Measurements from ENCODE around the gene MMS22L.

Gene MMS22L

DNA sequence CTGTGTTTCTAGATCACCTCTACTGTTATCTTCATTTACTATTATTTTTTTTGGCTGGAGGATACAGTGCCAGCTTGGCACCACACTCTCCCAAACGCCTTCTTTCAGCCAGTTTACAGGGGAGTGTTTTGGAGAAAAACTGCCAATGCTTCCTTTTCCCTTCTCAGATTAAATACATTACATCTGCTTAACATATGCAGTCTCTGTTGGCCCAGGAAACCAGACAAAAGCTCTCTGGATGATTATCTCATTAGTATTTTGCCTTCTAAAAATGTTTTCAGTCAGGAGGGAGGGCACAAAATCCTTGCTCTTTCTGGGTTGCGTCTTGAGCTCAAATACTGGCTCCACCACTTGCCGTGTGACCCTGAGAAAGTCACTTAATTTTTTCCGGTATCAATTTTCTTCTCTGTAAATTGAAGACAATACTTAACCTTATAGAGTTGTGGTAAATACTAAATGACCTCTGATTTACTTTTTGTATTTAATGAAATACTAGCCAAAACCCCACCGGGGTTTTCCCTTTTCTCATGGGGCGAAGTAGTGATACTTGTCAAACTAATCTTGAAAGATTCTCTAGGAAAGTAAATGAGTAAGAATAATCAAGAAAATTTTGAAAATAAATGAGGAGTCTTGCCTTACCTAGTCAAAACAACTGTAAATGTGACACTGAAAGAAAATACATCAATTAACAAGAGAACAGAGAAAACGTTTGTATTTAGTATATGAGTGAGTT lies 146.2 kb downstream of the MMS22L start:
- no peak for DNase-seq

DNA sequence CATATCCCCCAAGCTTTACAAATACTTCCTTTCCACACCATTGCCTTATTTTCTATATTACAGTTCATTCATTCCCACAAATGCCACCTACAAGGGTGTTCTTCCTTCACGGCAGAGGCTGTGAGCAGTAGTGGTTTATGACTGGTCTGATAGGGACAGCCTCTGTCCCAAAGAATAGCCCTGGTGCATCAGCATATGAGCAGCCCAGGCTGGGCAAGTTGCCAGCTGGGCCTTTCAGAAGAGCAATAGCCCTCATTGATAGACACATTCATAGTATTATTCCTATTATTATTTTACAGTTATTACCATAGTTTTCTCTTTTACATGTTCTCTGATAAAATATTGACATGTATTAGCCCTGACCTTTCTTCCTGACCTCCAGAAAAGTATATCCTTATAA lies 149.9 kb downstream of the MMS22L start:
- DNase-seq, result no peak

DNA sequence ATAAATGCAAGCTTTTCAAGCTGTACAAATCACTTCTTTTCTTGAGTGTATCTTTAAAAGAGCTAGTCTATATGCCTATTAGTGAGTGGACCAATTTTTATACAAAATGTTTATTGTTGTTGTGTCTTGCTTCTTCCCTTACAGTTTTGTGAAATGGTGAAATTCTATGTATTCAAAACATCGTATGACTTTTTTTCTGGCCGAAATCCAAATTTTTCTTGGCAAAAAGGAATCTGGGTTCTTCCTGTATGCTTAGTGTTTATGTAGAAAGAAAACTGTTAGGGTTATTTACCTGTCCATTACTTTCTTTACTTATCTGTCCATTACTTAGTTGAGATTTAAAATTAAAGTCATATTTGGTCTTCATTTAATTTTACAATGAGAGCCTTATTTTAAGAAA lies 153.9 kb downstream of the MMS22L start:
- DNase-seq, result no peak

DNA sequence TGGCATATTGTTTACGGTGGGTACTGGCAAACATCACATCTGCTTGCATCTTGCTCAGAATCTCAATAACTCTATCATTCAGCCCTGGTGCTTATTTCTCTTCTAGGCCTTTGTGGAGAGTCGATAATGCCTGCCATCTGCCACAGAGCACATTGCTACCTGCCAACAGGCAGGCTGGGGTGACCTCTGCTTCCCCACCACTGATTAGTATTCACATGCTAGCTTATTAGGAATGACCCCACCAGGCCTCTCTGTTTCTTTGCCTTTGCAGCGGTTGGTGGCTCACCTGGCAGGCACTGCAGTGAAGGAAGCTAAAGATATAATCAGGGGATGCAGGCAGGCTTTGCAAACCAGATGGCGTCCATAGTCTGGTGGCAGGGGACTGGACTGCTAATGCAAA lies 154.5 kb downstream of the MMS22L start:
- no peak for DNase-seq

DNA sequence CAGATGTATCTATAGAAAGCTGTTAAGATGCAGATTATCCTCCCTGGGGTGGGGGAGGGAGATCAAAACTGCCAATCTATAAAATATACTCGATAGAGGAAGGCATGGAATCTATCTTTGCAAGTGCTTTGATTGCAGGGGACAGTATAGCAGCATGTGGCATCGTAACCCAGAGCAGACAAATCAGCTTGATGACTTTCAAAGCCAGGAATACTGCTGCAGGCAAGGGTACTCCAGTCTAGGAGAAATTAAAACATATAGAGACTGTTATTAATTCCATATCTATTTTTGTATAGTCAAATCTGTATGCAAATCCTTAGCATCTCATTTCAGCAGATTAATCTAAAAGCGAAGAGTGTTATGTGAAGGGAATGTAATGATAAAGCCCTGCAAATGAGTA lies 159.4 kb downstream of the MMS22L start:
- DNase-seq, result no peak

DNA sequence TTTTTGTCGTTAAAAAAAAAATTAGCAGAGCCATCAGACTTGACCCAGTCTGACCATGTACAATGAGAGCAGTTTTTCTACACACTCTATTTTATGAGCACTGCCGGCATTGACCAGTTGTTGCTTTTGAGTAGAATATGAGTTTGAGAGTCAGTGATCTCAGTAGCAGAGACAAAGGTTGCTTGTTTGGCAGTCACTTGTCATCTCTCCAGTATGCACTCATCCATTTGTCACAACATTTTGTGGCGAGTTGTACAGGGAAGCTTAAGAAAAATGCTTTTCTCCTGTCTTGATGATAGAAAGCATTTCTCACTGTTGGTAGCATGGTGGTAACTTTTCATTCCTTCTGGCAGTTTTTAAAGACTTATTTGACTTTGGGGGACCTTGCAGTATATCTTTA lies 159.9 kb downstream of the MMS22L start:
- DNase-seq, result no peak

DNA sequence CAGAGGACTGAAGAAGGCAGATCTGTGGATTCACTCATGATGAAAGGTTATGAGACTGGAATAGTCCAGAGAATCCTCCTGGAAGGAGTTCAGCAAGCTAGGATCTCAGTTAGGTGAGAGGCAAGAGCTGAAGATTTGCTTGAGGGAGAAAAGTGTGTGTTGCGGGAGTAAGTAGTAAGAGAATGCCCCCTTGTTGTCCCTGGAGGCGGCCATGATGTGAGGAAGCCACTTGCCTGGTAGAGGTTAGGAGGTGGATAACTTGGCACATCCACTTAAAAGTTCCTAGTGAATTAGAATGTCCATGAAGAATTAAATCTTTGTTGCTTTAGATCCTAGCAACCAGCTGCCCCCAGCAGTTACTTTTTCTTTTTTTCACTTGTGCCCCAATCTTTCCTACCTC lies 162.5 kb downstream of the MMS22L start:
- no peak for DNase-seq

DNA sequence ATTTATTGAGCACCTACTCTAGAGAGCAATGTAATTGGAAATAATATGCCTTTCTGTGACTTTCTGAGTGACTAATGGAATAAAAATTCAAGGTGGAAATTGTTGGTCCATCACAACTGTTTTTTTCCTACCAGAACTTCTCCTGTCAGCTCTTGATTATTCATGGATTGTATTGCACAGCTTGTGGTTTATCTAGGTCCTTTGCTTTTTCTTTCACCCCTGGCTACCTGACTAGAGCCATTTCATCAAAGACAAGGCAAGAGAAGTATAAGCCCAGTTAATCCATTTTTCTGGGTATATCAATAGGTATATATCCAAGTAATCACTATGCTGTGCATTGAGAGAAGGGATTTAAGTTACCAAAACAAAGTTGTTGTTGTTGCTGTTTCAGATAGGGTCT lies 168.4 kb downstream of the MMS22L start:
- no peak for DNase-seq

DNA sequence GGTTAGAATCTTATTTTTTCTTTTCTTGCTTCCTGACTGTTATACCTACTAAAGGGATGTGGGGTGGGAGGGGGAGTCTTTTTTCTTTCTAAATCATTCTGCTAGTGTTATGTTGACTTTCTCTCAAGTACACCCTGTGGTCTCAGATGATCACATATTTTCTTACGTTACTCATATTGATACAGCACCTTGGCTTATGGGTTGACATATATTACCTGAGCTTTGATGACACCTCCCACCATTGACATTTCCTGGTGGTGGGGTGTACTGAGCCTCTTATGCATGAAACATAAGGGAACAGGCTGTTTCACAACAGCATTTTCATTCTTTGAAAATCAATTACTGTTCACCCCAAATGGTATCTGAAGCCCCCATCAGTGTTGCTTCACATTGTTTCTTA lies 169.8 kb downstream of the MMS22L start:
- DNase-seq, result no peak

DNA sequence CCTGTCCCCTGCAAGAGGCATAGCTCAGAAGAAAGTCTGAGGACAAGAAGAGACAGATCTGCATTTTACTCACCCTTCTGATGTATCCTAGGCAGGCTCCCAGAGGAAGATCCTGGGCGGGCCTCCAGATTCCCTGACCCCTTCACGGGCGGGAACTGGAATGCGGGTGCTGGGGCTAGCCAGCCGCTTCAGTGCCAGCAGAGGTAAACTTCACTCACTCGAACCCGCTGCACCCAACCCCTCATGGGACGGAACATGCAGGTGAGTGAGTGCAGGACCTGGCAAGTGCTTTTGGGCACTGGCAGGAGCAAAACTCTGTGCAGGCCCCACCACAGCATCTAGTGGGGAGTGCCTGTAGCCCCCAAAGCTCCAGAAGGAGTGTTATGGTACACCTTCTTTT lies 171.8 kb downstream of the MMS22L start:
- DNase-seq, result no peak

DNA sequence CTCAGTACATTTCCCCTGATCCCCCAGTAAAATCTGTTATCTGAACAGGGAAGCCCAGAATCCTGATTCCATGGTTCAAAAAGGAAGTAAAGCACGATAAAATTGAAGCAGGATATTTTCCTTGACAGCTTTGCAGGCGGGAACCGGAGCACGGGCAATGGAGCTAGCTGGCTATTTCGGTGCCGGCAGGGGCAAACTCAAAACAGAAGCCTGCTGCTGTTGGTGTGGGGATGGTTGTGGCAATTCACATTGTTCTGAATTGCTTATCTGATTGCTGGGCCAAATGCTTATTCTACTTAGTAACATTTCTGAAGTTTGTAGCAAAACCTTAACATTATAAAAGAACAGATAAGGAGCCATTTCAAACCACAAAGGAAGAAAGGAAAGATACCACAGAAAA lies 172.4 kb downstream of the MMS22L start:
- DNase-seq, result no peak

DNA sequence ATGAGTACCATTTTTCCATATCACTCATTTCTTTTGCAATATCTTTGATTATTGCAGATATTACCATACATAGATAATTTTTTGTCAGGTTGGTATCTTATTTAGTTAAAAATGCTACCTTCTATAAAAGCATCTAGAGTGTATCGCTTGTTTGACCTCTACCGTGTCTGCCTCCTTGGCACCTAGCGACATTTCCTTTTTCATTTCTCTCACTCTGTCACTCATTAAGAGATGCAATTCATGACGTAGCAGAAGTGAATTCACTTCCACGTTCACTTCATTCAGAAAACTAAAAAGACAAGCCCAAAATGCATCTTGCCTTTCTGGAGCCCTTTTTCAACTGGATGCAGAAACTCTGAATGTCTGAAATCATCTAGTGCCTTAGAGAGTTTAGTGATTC lies 172.9 kb downstream of the MMS22L start:
- no peak for DNase-seq

DNA sequence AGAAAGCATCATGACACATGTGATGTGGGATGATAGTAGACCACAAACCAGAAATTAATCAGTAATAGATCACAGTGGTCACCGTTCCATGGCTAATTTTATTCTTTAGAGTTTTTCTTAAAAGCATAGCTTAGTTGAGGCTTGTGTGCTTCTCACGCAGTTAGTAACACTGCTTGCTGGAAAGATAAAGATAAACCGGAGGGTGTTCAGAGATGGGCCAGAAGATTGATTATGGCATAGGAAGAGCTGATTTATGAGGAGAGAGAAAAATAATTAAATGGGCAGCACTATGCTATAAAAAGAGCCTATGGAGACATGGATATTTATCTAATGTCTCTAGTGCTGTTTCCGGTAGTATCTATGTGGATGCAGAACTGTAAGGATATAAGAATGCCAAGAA lies 173.6 kb downstream of the MMS22L start:
- no peak for DNase-seq

DNA sequence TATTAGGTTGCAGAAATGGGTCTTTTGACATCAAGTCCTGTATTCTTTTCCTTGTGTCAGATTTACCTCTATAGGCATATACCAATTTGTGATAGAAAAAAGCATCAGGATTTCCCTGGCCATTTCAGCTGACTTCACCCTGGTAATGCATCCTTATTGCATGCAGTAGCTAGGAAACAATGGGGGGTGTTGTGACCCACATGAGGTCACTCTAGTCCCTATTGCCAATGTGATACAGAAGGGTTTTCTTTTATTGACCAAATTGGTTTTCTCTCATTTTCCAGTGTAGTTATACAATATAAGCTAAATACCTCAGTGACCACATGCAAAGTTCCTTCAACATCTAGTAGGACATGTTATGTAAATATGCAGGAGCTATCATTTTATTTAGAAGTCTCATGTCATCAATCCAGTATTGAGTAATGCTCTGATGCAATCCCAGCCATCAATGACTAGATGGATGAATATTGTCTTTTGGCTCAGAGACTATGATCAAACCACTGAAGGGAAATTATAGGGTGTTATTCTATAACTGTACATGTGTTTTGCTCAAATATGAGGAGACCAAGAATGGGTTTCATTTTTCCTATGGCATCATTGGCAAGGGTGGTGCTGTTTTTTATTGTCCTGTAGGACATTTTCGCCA lies 180.7 kb downstream of the MMS22L start:
- no peak for DNase-seq

DNA sequence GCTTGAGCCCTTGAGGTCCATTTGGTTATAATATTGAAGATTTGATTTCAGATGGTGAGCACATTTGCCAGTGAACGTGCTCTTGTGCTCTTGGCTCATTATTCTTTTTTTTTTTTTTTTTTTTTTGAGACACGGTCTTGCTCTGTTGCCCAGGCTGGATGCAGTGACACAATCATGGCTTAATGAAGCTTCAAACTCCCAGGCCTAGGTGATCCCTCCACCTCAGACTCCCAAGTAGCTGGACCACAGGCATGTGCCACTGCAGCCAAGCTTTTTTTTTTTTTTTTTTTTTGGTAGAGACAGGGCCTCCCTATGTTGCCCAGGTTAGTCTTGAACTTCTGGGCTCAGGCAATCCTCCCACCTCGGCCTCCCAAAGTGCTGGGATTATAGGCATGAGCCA lies 182.3 kb downstream of the MMS22L start:
- DNase-seq, result no peak

DNA sequence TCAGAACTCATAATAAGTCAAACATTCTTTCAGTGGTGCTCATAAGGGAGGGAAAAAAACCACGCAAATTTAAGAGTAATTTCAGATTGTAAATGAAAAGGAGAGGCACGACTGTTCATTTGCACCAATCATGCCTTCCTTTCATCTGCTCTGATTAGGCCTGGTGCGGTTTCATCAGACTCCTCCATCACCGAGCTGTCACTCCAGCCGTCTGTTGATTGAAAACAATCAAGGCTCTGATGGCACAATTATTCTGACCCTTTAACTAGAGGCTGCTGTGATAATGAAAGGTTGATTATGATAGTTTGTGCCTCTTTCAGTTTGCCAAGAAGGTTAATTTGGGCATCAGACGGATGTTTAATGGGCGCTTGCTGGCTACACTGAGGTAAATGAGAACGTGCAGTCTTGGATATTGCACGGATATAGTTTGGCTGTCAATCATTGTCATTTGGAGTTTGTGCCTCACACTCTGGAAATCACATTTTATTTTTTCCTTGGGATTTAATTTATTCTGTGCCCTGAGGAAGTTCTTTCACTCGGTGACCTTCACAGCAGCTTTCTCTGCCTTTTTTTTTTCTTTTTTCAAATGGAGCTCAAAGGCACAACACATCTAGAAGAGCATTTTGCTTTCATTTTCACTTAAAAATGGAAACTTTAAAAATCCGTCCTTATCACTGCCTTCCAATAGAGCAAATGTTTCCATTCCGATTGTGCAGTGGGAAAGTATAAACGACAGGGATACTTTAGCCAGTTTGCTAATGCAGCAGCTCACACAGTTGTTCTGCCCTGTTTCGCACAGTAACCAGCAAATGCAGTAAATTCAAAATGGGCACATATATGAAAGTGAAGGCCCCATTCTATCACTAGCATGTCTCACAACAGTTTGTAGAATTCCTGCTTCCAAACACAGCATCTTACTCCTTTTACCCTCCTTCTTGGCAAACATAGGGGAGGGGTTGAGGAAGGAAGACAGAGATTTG lies 185.7 kb downstream of the MMS22L start:
- DNase-seq, result no peak

DNA sequence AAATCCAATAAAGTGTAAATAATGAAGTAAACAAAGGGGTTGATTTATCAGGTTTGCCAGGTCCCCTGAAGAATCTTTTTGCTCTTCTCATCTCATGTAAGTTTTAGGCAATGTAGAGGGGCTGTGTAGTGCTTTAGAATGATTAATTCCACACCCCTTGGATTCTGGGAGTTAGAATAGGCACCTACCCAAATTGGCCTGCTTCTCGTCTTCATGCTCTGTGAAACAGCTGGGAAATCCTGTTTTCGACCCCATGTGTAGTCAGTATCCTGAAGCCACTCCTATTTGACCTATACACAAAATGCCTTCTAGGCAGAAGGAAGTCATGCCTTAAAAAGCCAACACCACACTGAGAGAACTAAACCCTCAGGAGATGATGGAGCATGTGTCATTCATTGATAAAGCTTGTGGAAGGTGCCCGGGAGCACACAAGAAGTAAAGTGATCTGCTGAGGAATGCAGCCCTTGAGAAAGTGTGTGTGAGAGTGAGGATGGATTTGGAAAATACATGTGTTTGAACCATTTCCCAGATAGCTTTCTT lies 187.6 kb downstream of the MMS22L start:
- DNase-seq, result no peak

DNA sequence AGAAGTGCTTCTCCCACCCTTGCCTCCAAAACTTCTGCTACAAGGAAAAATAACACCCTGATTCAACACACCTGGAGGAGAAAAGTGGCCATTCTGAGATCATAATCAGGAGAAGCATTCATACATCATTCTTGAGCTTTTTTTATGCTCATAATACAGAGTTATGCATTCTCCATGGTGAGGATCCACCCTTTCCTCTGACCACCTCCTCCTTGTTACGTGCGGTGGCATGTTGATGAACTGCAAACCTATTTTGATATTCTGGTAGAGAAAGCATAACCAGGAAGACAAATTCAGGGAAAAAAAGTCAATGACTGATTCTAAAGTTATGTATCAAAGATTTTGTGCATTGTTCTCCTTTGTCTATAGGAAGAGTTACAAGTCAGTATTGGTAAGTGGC lies 188.6 kb downstream of the MMS22L start:
- DNase-seq, result no peak

DNA sequence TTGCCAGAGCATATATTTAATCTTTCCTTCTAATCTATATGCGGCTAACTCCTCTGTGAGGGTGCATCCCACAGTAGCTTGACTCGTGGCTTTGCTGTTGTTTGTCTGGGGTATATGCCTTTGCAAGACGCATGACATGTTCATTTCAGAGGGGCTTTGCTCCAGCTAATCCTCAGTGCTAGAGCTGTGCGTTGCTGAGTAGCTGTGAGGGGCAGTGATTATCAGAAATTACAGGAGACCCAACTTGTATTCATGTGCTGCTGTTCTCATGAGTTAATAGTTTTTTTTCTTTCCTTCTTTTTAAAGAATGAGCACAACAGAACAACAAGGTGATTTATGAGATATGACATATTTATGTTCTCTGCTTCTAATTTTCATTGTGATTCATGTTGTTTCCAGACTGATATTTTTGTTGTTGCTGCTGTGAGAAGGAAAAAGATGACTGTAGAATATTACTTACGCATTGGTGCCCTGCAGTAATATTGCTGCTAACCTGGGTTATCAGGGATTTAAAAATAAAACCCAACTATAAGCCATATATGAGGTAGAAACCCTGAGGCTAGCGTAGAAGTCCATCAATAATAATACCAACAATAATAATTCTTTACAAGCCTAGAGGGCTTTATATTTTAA lies 190.2 kb downstream of the MMS22L start:
- DNase-seq, result no peak
